HG03460 (cell line): Measurements from ENCODE around the gene PCBP3.
"Not testable (repeated sequence)": the region's sequence is repeated elsewhere in the genome, so short reads cannot be mapped to it uniquely, and the experiment has no call there.

Source experiments
- ATAC-seq: cut with Tn5 transposase; IDR thresholded peaks from one replicate; pipeline ENCODE4 v1.9.1; 2021; ENCODE audit not compliant: unreplicated experiment

Gene PCBP3

DNA sequence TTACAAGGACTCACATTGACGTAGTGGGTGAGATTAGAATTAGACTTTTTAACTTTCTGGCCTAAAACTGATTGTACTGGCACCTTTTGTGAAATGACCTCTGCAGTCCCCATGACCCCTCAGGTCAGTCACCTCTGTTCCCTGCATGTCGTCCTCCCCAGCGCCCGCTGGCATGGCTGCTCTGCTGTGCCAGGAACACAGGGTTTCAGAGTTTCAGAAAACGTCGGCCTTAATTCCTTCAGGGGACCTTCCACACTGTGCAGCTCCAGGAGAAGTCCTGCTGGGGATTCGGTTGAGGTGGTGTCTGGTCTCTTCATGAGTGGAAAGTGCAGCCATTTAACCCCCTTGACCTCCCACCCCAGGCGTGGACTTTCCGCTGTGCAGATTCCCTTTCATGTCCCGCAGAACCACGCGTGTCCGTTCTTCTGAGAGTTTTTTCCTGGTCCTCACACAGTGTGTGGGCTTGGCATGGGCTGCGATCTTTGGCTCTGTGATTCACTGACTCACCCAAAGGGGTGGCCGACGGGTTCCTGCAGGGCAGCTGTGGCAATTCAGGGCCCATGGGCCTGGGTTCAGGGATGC lies 179.7 kb downstream of the PCBP3 start:
- no peak for ATAC-seq

- no peak for ATAC-seq
Measured at GRCh38 chr21:45824546-45825215, 181.2 kb downstream of the PCBP3 start.

DNA sequence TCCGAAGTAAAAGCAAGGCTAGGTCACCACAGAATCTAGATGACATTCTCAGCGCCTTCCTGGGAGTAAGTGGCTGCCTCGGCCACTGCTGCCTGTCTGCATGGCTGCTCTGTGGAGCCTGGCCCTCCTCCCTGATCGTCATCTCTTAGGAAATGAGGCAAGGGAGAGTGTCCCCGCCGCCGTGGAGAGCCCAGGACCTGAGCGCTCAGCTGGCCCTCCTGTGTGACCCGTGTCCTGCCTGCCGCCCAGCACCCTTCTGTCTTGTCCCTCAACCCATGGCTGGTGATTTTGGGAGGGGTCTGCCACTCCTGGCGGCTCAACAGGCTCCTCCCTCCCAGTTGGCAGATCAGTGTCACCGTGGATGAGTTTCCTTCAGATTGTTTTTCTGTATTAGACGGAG lies 181.7 kb downstream of the PCBP3 start:
- ATAC-seq, result no peak

- ATAC-seq, result no peak
Measured at GRCh38 chr21:45826676-45827301, 183.3 kb downstream of the PCBP3 start.

- ATAC-seq, result no peak
Measured at GRCh38 chr21:45827302-45827692, 183.8 kb downstream of the PCBP3 start.

DNA sequence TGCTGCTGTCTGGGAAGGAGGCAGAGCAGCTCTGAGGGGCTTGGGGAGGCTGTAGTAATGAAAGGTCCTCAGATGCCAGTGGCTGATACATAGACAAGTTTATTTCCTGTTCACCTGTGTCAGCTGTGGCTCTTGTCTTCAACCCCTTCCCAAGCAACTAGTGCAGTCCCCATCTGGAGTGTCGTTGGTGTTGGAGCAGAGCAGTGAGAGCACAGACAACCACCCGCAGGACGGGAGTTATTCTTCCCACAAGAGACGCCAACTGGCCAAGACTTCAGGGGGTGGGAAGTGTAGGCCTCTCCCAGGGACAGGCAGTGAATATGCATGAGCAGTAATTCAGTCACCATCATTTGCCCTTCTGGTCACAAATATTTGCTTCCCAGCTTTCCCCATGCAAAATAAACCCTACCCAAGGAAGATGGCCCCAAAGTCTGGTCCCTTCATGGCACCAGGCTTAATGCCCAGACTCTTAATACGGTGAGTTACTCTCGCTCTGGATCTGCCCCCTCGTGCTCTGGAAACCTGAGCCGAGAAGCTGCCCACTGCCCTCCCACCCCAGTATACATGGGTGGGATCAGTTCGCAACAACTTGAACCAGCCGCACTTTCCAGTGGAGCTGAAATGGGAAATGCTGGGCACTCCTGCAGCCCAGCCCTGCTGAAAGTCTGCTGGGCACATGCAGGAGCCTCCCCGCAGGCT lies 184.5 kb downstream of the PCBP3 start:
- ATAC-seq, result no peak

DNA sequence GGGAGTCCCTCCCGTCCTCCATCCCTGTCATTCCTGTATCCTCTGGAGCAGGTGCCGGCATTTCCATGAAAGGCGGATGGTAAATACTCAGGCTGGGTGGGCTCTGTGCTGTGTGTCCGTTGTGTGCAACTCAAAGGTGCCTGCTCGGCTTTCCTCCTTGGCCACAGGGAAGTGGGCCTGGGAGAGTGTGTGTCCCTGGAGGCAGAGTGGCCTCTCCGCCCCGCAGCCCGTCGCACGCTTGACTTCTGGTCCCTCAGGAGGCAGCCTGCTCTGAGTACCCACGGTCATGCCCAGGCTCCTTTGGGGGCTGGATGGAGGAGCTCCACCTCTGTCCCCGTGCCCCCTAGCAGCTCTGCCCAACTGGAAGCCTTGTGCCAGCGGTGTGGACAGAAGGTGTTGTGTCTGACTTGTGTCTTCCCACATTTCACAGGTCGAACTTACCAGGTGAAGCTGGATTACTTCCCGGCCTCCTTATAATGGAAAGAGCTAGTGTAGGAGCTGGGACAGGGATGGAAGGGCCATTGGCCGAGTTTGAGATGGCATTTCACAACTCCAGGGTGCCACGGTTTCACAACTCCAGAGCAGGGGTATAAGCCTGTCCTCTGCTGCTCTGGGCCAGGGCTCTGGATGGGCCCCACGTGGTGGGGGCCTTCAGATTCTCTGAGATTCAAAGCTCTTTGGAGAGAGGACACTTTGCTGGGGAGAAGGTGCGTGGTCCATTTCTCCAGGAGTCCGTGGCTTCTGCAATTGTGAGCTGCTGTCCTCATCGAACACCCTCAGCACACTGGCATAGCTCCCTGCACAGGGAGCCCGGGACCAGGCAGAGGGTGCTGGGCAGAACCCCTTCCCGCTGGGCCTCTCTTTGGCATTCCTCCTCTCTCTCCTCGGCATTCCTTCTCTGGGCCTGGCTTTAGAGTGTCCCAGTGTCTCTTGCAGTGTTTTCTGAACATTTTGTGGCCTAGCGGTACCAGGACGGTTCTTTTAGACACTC lies 185.3 kb downstream of the PCBP3 start:
- ATAC-seq, result no peak

DNA sequence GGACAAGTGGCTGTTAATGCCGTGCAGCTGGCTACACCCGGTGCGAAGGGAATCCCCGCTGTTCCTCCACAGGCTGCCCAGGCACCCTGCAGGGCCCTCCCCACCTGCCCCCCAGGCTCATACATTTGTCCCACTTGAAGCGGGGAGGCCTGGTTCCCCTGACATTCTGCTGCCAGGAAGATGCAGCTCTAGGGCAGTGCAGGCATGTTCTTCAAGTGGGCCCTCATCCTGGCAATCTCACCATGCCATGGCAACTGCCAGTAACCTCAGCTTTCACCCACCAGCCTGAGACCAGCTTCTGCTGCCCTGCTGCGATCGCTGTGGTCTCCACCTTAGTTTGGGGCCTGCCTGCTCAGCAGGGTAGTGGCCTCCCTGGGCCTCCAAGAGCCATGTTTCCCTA lies 186.1 kb downstream of the PCBP3 start:
- no peak for ATAC-seq

DNA sequence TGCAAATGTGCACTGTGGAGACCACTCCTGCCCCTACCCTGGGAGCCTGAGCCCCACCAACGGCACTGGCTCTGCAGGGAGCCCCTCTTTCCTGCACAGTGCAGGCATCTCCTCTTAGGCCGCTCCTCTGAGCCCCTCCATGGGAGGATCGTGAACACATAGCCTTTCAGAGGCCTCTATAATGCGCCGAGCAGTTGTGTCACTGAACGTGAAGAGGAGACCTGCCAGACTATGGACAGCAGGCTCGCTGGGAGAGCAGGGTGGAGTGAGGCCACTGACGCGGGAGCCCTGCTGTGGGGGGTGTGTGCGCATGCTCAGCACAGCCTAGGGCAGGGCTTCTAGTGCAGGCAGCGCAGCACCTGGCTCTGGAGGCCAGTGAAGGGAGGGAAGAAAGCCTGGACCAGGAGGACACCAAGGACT lies 186.7 kb downstream of the PCBP3 start:
- no peak for ATAC-seq

DNA sequence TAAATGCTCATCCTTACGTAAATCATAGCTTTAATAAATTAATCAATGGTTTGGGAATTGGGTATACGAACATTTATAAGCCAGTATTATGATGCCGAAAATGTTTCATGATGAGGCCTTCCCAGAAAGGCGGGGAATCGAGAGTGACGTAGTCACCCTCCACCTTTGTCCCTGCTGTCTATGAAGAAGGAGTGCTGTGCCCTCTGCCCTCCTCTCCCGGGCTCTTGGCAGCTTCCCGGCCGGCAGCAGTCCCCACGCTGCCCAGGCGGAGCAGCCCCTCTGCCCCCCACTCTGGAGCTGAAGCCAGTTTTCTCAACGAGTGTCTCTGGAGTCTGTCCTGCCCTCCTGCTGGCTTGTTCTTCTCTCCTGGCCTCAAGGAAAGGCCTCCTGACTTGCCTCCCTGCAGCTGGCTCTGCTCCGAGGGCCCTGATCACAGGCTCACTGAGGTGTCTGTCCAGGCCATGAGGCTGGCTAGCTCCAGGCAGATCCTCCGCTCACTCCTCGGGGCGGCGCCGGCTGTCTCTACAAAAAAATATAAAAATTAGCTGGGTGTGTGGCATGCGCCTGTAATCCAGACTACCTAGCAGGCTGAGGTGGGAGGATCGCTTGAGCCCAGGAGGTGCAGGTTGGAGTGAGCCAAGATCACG lies 187.3 kb downstream of the PCBP3 start:
- no peak for ATAC-seq

- ATAC-seq, result no peak
Measured at GRCh38 chr21:45831991-45832740, 188.6 kb downstream of the PCBP3 start.

DNA sequence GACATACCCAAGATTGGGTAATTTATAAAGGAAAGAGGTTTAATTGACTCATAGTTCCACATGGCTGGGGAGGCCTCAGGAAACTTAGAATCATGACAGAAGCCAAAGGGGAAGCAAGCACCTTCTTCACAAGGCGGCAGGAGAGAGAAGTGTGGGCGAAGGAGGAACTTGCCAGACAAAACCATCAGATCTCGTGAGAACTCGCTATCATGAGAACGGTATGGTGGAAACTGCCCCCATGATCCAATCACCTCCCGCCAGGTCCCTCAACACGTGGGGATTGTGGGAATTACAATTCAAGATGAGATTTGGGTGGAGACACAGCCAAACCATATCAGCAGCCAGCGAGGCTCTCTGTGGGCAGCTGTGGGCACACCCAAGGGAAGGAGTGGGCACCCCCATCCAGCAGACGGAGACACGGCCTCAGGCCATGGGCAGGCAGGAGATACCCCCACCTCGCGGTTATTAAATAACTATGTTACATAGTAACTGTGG lies 189.3 kb downstream of the PCBP3 start:
- ATAC-seq, result not testable (repeated sequence)

GRCh38 chr21:45833414-45833813 lies 189.9 kb downstream of the PCBP3 start:
- no peak for ATAC-seq

DNA sequence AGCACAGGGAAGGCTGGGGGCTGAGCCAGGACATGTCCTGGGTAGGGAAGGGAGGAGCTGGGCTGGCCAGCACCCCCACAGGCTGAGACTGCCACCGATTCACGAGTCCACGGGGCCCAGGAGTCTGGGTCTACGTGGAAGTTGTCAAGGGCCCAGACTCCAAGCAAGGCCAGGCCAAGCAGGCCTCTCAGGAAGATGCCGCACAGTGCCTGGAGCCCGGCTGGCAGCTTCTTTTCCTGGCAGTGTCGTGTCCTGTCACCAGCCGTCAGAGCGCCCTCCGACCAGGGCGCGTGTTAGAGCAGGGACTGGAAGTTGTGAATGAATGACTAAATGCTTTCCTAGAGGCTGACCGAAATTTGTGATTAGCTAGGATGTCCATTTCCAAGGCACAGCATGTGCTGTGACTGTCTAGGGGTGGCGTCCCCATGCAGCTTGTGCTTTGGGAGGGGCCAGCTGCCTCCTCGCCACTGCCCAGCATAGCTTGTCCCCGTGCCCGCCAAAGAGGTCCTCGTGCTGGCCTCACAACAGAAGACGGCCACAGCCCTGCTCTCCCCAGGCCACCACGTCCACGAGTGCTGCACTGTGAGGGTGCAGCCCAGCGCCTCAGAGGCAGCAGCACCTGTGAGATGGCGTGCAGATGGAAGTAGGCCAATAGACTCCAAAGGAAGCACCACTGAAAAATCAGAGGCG lies 190.6 kb downstream of the PCBP3 start:
- no peak for ATAC-seq

DNA sequence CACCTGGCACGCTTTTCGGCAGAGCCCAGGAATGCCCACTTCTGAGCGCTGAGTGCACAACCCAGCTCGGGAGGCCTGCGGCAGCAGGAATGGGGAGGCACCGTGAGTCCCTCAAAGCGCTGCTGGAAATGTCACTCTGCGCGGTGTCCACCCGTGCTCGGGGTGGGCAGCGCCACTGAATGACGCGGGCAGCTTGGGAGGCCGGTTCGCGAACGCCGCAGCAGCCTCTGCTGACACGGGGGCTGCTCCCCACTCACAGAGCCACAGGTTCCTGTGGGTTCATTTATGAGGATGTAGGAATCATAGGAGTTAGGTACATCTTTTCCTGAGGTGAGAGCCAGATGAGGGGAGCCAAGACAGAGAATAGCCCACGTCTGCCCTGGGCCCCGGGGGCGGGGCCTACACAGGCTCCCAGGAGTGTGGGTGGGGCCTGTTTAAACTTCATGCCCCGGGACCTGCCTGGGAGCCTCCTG lies 191.3 kb downstream of the PCBP3 start:
- no peak for ATAC-seq

- ATAC-seq, result no peak
Measured at GRCh38 chr21:45835301-45836267, 192.1 kb downstream of the PCBP3 start.

- ATAC-seq, result no peak
Measured at GRCh38 chr21:45836268-45836655, 192.7 kb downstream of the PCBP3 start.
